Suppressor macrophage treated with lipopolysaccharide for 4 hours (primary cell): ENCODE data around the gene PRM2.

Source experiments
- DNase-seq: peaks from one replicate; pipeline ENCODE4 v3.0.0-alpha.2; 2020

Gene PRM2

DNA sequence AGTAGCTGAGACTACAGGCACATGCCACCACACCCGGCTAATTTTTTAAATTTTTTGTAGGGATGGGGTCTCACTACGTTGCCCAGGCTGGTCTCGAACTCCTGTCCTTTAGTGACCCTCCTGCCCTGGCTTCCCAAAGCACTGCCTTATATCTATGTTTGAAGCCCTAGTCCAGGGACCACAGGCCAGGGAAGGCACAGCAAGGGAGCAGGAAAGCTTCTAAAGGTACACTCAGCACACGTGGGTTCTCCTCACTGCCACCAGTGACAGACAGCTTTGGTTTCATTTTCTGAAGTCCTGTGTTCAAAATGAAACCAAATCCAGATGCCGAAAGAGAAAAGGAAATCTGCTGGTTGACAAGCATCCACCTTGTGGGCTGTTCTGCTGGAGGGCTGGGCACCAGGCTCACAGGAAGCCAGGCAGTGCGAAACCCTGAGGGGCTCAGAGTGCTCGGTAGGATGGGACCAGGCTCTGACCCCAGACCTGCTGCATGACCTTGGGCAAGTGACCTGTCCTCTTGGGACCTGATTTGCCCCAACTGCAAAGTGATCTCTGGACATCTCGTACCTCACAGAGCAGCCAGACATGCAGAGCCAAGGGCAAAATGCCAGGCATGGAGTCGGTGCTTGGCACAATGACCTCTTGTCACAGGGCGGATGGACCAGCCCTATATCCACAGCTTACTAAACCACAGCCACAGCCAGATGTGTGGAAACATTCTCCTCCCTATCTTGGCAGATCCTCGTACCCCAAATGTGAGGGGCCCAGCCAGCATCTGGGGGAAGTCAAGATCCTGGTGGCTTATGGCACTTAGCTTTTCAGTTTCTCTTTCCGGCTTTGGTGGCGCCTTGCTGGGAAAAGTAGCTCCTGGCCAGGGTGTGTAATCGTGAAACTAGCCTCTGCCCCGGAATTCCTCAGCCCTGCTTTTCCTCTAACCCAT, 17.5 kb downstream of the PRM2 start:
- peak; percentile 89 for DNase-seq

DNA sequence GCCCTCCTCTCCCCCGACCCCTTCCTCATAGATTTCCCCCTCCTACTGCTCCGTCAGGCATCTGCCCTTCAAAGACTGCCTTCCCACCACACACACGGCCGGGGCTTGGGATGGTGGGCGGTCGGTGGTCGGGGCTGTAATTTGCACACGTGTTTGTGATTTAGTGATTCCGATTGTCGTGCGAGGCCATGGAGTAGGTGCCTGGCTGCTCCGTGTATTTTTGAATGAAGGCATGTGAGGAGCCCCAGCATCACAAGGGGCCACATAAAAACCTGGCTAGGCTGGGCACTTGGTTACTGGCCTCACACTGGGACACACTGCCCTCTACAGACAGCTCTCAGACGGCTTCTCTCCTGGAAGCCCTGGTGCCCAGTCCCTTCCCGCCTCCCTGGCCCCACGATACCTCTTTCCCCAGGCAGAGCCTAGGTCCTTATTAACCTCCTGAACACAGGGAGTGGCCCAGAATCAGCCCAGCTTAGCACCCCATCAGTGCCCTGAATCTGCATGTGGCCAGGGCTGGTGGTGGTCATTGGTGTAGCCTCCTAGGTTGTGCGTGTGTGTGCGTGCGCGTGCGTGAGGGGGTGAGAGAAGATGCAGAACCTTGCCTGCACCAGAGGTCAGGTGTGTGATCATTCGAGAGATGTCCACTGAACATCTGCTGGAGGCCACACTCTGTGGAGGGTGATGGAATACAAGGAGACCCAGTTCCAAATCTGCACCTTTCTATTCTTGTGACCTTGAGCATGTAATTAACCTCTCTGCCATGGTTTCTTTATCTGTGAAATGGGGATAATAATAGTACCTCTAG, 18.9 kb downstream of the PRM2 start:
- peak; percentile 89 for DNase-seq

DNA sequence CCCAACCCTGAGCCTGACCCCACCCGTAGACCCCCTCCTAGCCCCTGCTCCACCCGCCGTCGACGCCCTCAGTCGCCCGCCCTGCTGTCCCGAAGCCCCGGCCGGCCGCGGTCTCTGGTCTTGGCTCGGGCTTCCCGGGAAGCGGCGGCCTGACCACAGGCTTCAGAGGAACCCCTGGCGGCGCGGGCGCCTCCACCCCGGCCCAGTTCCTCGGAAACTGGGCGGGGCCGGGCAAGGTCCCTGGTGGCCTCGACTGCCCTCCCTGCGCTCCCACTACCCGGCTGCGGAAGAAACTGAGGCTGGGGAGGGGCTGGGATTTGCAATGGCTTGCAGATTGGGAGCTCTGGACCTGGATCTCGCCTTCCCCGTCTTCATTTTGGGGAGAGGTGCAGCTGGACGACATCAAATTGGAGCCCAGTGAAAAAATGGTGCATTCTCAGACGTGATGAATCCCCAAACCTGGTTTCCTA, 19.6 kb downstream of the PRM2 start:
- DNase-seq: peak; percentile 81

DNA sequence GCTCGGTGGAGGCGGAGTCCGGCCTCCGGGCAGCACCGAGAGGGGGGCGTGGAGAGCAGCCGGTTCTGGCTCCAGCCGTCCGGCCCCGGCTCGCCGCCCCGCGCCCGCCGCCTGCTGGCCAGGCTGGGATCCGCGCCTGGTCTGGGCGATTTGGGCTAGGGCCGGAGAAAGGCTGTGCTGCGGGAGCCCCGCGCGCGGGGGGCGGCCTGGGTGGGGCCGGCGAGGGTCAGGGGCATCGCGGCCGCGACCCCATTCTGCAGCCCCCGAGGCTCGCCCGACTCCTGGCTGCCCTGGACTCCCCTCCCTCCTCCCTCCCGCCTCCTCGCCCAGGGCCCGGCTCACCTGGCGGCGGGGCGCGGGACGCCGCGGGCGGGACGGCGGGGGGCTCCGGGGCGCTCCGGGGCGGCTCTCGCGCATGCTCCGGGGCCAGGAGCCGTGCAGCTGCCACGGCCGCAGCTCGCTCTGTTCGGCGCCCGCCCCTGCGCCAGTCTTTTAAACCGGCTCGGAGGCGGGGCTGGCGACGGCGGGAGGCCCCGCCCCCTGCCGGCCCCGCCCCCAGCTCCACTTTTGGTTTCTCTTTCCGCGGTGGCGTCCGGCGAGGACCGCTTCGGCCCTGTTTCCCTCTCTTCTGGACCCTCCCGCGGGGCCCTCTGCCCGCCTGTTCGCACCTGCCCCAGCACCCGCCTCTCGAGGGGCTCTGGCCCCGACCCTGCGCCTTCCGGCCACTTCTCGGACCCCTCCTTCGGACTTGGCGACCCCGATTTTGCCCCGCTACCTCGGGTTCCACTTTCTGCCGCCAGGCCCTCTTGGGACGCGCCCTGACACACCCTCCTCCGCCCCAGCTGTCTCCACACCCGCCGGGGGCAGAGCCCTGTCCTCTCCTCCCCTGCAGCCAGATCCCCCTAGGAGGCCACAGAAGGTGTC, 20.3 kb downstream of the PRM2 start, which contains the start of gene SOCS1:
TSS of gene SOCS1 (minus strand) at position 468 of the 924 bp plus-strand sequence. CDS start 726 bp downstream, outside the sequence.
- DNase-seq: peak; percentile 98

DNA sequence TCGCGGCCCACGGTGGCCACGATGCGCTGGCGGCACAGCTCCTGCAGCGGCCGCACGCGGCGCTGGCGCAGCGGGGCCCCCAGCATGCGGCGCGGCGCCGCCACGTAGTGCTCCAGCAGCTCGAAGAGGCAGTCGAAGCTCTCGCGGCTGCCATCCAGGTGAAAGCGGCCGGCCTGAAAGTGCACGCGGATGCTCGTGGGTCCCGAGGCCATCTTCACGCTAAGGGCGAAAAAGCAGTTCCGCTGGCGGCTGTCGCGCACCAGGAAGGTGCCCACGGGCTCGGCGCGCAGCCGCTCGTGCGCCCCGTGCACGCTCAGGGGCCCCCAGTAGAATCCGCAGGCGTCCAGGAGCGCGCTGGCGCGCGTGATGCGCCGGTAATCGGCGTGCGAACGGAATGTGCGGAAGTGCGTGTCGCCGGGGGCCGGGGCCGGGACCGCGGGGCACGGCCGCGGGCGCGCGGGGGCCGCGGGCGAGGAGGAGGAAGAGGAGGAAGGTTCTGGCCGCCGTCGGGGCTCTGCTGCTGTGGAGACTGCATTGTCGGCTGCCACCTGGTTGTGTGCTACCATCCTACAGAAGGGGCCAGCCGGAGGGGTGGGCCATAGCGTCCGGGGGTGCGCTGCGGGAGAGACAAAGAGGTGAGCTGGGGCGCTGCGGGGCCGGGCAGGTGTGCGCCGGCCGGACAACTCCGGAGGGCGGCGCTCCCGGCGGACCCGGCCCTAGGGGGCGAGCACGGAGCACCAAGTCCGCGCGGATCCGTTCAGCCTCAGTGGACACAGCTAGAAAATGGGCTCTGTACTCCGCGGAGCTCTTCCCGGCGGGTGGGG, 21.2 kb downstream of the PRM2 start:
- DNase-seq: peak; percentile 53

DNA sequence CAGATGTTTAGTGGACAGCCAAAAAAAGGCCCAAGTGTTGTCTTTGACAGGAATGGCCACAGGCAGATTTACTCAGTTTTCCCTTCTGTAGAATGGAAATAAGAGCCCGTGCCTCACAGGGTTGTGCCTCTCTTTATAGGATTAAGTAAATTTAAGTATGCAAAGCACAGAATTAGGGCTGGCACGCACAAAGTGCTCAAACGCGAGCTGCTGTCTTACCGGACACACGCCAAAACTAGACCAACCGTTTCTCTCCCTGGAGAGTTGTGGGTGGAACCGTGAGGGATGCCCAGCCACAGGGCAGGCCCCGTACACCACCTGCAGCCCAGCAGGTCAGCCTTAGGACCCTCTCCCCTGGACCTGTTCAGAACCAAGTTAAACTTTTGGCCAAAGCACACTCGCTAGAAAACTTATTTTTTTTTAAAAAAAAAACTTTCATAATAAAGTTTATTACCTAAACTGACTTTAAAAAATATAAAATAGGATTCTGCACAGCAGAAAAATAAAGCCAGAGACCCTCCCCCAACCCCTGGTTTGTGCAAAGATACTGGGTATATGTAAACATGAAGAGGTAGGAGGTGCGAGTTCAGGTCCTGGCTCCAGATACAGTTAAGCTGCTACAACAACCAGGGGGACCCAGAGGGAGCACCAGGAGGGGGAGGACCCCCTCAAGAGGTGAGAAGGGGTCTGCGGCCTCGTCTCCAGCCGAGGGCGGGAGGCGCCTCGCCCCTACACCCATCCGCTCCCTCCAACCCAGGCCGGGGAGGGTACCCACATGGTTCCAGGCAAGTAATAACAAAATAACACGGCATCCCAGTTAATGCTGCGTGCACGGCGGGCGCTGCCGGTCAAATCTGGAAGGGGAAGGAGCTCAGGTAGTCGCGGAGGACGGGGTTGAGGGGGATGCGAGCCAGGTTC, 22.0 kb downstream of the PRM2 start:
- DNase-seq: no peak

DNA sequence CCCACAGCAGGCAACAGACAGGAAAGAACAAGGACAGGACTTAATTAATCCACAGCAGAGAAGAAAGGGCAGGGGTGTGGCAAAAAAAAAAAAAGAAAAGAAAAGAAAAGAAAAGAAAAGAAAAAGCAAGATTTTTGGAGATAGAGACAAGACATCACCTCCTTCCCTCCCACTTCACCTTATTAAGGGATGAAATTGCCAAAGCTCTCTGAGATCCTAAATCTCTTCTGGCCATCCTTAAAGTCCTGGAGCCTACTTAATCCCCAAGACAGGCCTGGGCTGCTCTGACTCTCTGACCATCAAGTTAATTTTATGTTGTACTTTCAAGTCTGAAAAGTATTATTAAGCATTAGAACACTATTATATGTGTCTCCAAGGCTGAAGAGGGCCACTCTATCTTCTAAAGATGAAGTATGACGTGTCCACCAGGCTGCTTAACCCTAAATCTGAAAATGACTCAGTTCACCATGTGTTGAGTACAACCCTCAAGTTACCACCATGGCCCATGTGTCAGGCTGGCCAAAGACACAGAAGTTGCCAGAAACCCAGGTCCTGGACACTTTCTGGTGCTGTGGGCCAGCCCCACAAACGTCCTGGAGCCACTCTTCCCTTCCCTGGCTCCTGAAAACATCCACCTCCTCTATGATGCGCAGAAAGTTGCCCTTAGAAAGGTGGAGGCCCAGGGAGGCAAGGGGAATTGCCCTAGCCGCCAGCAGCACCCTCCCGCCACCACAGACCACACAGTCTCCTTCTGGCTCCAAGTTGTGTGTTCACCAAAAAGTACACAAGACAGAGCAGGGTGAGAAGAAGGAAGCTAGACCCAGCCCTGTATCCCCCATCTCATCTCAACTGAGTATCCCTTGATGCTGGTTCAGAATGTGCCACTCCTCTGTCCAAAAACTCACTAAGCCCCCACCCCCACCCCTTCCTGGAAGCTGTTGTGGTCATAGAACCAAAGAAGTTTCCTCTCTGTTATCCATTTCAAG, 23.0 kb downstream of the PRM2 start:
- DNase-seq: no peak

DNA sequence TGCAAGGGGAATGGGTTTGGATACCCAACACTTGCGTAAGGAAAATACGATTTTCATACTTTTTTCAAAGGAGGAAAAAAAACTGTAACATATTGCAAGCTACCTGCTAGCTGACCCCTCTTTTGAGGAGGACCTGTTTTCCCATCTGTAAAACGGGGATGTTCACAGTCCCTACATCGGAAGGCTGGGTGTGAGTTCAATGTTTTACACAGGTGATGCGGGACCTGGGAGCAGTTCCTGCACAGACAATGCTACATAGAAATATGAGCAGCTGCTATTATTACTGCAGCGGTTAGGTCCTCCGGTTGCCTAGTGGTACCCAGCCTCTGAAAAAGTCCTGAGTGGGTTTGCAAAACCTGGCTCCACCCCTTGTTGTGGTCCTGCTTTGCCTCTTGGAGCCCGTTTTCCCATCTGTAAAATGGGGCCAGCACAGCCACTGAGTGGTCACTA, 23.8 kb downstream of the PRM2 start:
- no peak for DNase-seq

DNA sequence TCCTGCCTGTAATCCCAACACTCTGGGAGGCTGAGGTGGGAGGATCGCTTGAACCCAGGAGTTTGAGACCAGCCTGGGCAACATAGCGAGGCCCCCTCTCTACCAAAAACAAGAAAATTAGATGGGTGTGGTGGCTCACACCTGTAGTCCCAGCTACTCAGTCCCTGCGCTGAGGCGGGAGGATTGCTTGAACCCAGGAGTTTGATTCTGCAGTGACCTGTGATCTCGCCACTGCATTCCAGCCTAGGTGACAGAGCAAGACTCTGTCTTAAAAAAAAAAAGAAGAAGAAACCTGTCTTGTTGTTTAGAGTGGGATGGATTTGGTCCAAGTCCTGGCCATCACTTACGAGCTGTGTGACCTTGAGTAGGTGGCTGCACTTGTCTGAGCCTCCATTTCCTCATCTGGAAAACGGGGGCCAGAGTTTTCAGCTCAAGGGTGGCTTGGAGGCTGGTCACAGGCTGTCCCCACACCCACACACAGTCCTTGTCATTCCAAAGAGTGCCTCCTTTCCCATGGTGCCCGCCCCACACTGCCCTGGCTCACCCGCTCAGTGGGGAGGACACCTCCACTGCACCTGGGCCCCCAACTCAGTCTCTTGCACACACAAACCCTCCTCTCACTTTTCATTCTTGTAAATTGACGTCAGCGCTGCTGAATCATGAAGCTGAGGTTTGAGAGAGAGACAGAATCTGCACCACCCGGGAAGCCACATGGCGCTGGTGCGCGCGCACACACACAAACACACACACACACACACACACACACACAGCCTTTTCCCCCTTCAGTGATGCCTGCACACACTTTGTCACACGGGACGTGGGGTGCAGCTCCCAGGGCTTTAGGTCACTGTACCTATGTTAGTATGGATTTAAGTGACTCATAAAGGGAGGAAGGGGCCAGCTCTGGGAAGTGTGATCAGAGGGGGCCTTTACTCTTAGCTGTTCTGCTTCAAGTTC, 24.5 kb downstream of the PRM2 start:
- DNase-seq: peak; percentile 66

DNA sequence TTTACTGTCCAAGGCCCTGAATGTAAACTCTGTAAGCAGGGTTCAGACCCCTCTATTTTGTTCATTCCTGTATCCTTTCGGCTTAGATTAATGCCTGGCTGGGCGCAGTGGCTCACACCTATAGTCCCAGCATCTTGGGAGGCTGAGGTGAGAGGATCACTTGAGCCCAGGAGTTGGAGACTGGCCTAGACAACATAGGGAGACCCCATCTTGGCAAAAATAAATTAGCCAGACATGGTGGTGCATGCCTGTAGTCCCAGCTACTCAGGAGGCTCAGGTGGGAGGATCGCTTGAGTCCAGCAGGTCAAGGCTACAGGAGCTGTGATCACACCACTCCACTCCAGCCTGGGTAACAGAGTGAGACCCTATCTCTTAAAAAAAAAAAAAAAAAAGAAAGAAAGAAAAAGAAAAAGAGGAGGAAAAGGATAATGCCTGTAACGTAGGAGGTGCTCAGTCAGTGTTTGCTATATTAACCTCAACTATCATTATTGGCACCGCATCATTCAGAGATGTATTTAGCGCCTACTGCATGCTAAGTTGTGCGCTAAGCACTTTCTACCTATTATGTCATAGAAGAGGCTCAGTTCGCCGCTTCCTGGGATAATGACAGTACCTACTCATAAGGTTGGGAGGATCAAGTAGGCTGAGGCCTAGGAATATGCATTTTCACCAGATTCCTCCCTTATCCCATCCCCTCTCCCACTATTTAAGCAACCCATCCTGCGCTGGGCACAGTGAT, 25.3 kb downstream of the PRM2 start:
- DNase-seq: no peak

DNA sequence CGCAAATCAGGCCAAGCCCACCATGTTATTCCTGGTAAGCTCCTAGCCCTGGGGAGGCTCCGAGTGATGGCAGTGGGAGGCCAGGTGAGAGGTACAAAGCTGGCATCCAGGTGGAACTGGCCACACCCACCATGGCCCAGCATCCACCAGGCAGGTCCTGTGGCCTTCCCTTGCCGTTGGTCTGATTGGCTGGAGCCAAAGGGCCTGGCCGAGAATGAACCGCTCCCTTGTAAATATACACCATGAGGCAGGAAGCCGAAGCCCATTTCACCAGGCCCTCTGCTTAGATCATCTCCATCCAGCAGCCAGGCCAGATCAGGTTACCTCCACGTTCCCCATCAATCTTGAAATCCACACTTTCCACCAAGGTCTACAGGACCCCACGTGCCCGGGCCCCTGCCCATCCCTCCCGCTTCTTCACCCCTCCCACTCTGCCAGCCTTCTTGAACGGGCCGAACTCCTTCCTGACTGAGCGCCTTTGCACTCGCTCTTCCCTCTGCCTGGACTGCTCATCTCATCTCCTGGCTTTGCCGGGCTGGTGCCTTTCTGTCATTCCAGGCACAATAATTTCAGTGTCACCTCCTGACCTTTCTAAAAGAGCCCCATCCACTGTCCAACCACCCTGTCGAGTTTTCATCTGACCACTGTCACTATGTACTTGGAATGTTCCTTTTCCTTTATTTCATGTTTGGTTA, 26.0 kb downstream of the PRM2 start:
- peak; percentile 35 for DNase-seq

DNA sequence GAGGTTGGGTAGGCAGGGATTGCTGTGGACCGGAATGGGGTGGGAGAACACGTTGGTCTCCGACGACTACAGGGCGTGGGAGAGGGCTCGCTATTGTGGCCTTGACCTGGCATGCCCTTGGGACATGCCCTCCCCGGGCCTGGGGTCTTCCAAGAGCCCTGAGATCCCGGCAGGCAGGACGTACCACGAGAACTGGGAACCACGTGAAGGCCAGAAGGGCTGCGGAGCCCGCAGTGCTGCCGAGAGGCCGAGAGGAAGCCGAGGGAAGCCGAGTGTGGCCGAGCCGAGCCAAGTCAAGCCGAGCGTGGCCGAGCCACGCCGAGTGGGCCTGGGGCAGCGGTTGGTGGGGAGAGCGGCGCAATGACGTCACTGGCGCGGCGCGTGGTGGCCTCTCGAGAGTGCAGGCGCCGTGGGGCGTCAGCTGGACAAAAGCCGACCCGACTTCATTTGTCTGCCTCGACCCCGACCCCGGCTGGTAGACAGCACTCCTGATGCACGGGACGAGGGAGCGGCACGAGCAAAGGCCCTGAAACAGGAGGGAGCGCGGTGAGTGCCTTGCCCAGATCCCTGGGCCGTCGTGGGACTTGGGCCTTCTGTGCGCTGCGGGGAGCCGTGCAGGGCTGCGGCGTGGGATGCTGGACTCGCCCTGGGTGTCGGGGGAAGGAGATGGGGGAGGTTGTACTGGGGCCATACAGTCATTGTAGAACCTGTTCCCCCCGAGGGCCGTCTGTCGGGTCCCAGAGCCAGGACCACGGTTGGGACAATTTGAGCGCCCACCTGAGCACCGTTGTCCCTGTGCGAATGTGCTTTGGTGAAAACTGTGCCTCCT, 26.8 kb downstream of the PRM2 start:
- DNase-seq: no peak

DNA sequence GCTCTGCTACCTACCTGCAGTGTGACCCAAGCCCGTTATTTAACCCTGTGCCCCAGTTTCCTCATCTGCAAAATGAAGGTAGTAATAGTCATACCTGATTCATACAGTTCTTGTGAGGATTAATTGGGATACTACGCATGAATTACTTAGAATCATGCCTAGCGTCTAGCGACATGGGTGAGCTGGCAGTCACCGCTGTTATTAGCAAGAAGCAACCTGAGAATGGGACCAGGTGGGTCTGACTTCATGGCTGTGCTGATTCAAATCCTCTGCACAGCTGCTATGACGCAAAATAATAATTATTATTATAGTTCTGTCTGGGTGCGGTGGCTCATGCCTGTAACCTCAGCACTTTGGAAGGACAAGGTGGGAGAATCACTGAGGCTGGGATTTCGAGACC, 28.1 kb downstream of the PRM2 start:
- no peak for DNase-seq

DNA sequence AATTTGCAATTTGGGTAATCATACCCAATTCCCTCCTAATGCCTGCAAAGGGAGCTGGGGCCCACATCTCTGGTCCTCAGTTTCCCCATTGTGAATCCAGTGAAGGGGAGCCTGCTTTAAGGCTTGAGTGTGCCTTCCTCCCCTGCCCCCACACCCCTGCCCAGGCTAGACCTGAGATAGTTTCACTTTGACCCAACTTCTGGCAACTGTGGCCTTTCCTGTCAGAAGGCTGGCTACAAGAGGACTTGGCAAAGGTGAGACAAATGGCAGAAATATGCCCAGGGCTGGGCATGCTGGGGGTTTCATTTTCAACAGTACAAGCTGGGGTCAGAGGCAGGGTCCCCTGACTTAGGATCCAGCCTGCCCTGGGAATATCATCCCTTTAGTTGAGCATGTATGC, 30.3 kb downstream of the PRM2 start:
- no peak for DNase-seq

DNA sequence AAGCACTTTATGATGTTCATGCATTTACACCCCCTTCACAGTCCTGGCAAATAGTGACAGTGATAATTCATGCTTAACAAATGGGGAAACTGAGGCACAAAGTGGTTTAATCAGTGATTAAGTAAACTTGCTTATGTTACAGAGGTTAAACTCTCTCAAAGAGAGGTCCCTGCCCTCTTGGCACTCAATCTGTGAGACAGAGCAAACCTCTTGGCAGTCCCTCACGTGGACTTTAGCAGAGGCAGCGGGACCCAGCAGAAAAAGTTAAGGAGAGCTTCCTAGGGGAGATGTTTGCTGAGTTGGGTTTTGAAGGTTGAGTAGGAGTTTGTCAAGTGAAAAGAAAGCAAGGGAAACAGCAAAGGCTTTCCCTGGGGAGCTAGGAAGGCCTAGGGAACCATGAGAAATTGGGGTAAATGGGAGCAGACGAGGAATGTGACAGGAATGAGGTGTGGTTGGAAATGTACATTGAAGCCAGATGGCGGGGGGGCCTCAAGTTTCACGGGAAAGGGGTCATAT, 31.0 kb downstream of the PRM2 start:
- DNase-seq: no peak
